Breast epithelium (tissue), 4 donors: ENCODE results near the gene SPTSSA. TPM values are rescaled to one million over a fixed set of nuclear protein-coding genes. Genes with fewer than 3 reads are reported as not detected.
"Not testable (repeated sequence)": the region's sequence is repeated elsewhere in the genome, so short reads cannot be mapped to it uniquely, and the experiment has no call there.

Experiments
- DNase-seq, 2 donors: peaks; one replicate each; pipeline ENCODE4 v3.0.0-alpha.2; 2019; ENCODE audit warnings: low spot score in 2 of 2
- H3K27ac ChIP-seq, 2 donors: fragments of 200-600 bp; sonication (generic) in 1 of 2; one replicate each; pipeline ENCODE4 v1.5.1; 2016 to 2019; ENCODE audit warnings: mild to moderate bottlenecking in 1 of 2
- H3K27me3 ChIP-seq, 2 donors: fragments of 200-600 bp; sonication (generic) in 1 of 2; one replicate each; pipeline versions ENCODE4 v1.5.1 to v1.6.0; 2017 to 2019; ENCODE audit warnings: control low read depth in 1 of 2, mild to moderate bottlenecking in 1 of 2
- H3K36me3 ChIP-seq: fragments of 200-600 bp; one replicate; pipeline ENCODE4 v1.5.1; 2019
- H3K4me1 ChIP-seq, 2 donors: fragments of 200-600 bp; sonication (generic); one replicate each; pipeline ENCODE4 v1.5.1; 2016 to 2019; ENCODE audit warnings: control low read depth in 1 of 2
- H3K4me3 ChIP-seq, 3 donors: fragments of 200-600 bp; sonication (generic); 1 replicate in 2 of 3; 2 replicates in 1 of 3; pipeline ENCODE4 v1.5.1; 2016 to 2019; ENCODE audit warnings: mild to moderate bottlenecking in 3 of 3, moderate library complexity in 2 of 3
- H3K9me3 ChIP-seq, 2 donors: fragments of 200-600 bp; sonication (generic) in 1 of 2; one replicate each; pipeline ENCODE4 v1.5.1; 2016 to 2019; ENCODE audit warnings: control low read depth in 1 of 2
- CTCF ChIP-seq, 3 donors: fragments of 450-650 bp; IDR thresholded peaks; one replicate each; pipeline ENCODE4 v1.5.1; 2016 to 2017; ENCODE audit warnings: antibody characterized with exemption in 3 of 3, mild to moderate bottlenecking in 3 of 3, moderate library complexity in 3 of 3
- POLR2A ChIP-seq: fragments of 450-650 bp; IDR thresholded peaks from one replicate; pipeline ENCODE4 v1.6.1; 2016; ENCODE audit warnings: antibody characterized with exemption, mild to moderate bottlenecking, moderate library complexity
- POLR2AphosphoS5 ChIP-seq, 3 donors: sonication (generic); formaldehyde crosslinking; IDR thresholded peaks; one replicate each; pipeline ENCODE4 v1.6.1; 2017; ENCODE audit warnings: antibody characterized with exemption in 3 of 3
- intact Hi-C: fragments of 100-400 bp; cut with DNase I; formaldehyde crosslinking; loops from one replicate; pipeline ENCODE4 v1.15.1; 2023; ENCODE audit warnings: low total_unique reads
- total RNA-seq, 3 donors: library from RNA; depleted of rRNA; stranded (reverse); fragments of >200 nt; gene quantifications; one replicate each; pipeline ENCODE4 v1.1.0, GENCODE V29; 2016

The SPTSSA gene
- total RNA-seq, 3 donors from 2014 or later: 17.1 to 67.0 (median 38.0) TPM

DNA sequence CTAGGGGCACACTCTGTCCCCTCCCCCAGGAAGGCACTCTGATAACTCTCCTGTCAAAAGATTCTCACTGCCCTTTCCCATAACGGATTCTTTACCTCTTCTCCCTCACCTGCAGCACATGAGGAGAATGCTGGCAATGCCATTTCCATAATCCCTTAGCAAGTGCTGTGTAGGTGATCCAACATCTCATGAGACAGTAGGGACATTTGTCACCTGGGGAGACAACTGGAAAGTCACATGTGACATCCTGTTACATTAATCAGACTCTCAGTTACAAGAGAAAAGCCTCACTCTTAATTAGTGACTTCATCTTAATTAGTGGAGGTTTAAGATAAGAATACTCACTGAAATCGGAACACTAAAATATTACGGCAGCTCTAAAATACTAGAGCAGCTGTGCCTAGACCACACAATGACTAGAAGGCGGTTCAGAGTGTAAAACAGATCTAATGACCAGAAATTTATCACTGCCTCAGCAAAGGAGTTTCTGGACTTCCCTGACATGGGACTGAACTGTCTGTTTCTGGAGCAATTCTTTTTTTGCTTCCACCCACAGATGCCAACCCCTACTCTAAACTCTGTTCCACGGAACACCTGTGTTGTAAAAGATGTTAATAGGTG lies 75.1 kb downstream of the SPTSSA start:
- no peak for TF ChIP-seq POLR2AphosphoS5 (IDR thresholded peaks at IDR 0.05)
- no peak for TF ChIP-seq CTCF (IDR thresholded peaks at IDR 0.05)
- no peak for TF ChIP-seq POLR2A
- Histone ChIP-seq H3K4me3 (no peak overlapping the region), H3K36me3 (no peaks in the 10 kb centered on the region), H3K4me1 (no peaks in the 10 kb centered on the region), H3K27me3 (no peaks in the 10 kb centered on the region), H3K9me3 (peaks cover 0 to 6% of the 10 kb centered on the region in 2 donors), H3K27ac (no peak overlapping the region)
- DNase-seq: no peak
- intact Hi-C loops: no loop called here

GRCh38 chr14:34385881-34386280 lies 76.2 kb downstream of the SPTSSA start:
- H3K27ac ChIP-seq, H3K27me3 ChIP-seq, H3K36me3 ChIP-seq, intact Hi-C loops, H3K4me1 ChIP-seq, H3K9me3 ChIP-seq, H3K4me3 ChIP-seq, DNase-seq: not testable (repeated sequence)

DNA sequence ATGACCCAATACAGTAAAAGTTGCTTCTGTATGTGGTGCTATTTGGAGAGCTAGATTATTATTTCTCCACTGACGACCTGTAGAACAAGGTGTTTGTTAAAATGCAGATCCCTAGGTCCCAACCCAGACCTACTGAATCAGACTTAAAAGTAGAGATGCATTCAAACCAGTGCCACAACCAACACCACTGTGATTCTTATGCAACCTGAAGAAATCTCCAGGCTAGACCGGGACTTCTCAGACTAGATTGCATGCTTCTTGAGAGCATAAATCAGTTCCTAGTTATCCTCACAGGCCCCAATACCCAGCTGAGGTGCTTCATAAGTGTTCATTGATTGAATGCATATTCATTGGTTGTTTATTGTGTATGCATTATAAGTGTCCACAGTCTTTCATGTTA lies 78.2 kb downstream of the SPTSSA start:
- Histone ChIP-seq H3K9me3 (no peaks in the 10 kb centered on the region), H3K27me3 (no peaks in the 10 kb centered on the region), H3K36me3 (no peaks in the 10 kb centered on the region), H3K4me1 (peaks cover 0 to 8% of the 10 kb centered on the region in 2 donors), H3K4me3 (no peak overlapping the region), H3K27ac (no peak overlapping the region)
- no peak for TF ChIP-seq POLR2AphosphoS5 (IDR thresholded peaks at IDR 0.05)
- no peak for TF ChIP-seq POLR2A
- TF ChIP-seq CTCF (IDR thresholded peaks at IDR 0.05): no peak
- no peak for DNase-seq
- intact Hi-C loops: no loop called here

Other genes starting within 250 kb of the SPTSSA start
- 10 to 100 TPM; 43.3 to 81.2 (median 43.8) TPM for gene EAPP, start 77.5 kb upstream of the SPTSSA start, total RNA-seq
- 100 to 1,000 TPM in 2 of 3 donors, 10 to 100 TPM in 1; 64.2 to 129 (median 127) TPM for gene SNX6, start 167.9 kb upstream of the SPTSSA start, total RNA-seq